WTC11 (cell line): Measurements from ENCODE around the gene KRTAP5-6. TPM values are rescaled to one million over a fixed set of nuclear protein-coding genes. Genes with fewer than 3 reads are reported as not detected.

Source experiments
- ATAC-seq: fragments of 200-7000 bp; cut with Tn5 transposase; 2 replicates; pipeline ENCODE4 v1.10.0; 2021; ENCODE audit warnings: mild to moderate bottlenecking, moderate library complexity
- CTCF ChIA-PET: fragments of 300-600 bp; sonication (Branson Sonifier 250); formaldehyde crosslinking; loops from one replicate; lab custom pipeline; 2021; ENCODE audit warnings: antibody characterized with exemption; lab: Charles Lee
- POLR2A ChIA-PET: fragments of 350-600 bp; sonication (Branson Sonifier 250); formaldehyde crosslinking; loops from one replicate; lab custom pipeline; 2021; ENCODE audit warnings: antibody characterized with exemption; lab: Charles Lee
- DNase-seq: peaks from one replicate; pipeline ENCODE4 v3.0.0; 2021; ENCODE audit warnings: low spot score
- H3K27ac Mint-ChIP-seq: 2 replicates; pipeline ENCODE4 v1.8.0; 2021; ENCODE audit warnings: mixed read lengths
- H3K27me3 Mint-ChIP-seq: 2 replicates; pipeline ENCODE4 v1.8.0; 2021; ENCODE audit warnings: low read depth, mild to moderate bottlenecking, moderate library complexity, mixed read lengths
- H3K36me3 Mint-ChIP-seq: 2 replicates; pipeline ENCODE4 v1.8.0; 2021; ENCODE audit warnings: mixed read lengths
- H3K4me1 Mint-ChIP-seq: 2 replicates; pipeline ENCODE4 v1.8.0; 2022; ENCODE audit warnings: mixed read lengths
- H3K4me3 Mint-ChIP-seq: 2 replicates; pipeline ENCODE4 v1.8.0; 2021; ENCODE audit warnings: mild to moderate bottlenecking, moderate library complexity, mixed read lengths
- H3K9me3 Mint-ChIP-seq: 2 replicates; pipeline ENCODE4 v1.8.0; 2021; ENCODE audit warnings: mixed read lengths
- CREM ChIP-seq: sonication (generic); formaldehyde crosslinking; IDR thresholded peaks from 2 replicates; pipeline ENCODE4 v1.8.1; 2022; ENCODE audit warnings: mild to moderate bottlenecking, missing genetic modification reagents, moderate library complexity
- FOXP1 ChIP-seq: sonication (generic); formaldehyde crosslinking; IDR thresholded peaks from 2 replicates; pipeline ENCODE4 v1.8.0; 2022; ENCODE audit warnings: missing genetic modification reagents, mild to moderate bottlenecking, moderate library complexity, borderline replicate concordance
- GABPB1 ChIP-seq: sonication (generic); formaldehyde crosslinking; IDR thresholded peaks from 2 replicates; pipeline ENCODE4 v1.8.1; 2023; ENCODE audit warnings: mild to moderate bottlenecking, missing genetic modification reagents
- MYBL2 ChIP-seq: sonication (generic); formaldehyde crosslinking; IDR thresholded peaks from 2 replicates; pipeline ENCODE4 v1.8.1; 2023; ENCODE audit warnings: mild to moderate bottlenecking, moderate library complexity, missing genetic modification reagents
- NFE2L1 ChIP-seq: sonication (generic); formaldehyde crosslinking; IDR thresholded peaks from 2 replicates; pipeline ENCODE4 v1.8.1; 2023; ENCODE audit warnings: missing genetic modification reagents
- NR2C2 ChIP-seq: sonication (generic); formaldehyde crosslinking; IDR thresholded peaks from 2 replicates; pipeline ENCODE4 v1.8.0; 2022; ENCODE audit warnings: mild to moderate bottlenecking, missing genetic modification reagents
- SP1 ChIP-seq: sonication (generic); formaldehyde crosslinking; conservative IDR thresholded peaks from 2 replicates; pipeline ENCODE4 v1.8.1; 2022; ENCODE audit warnings: missing genetic modification reagents
- ZNF416 ChIP-seq: fragments of 250-450 bp; sonication (Bioruptor Pico); IDR thresholded peaks from 2 replicates; pipeline ENCODE4 v1.9.0; 2021; ENCODE audit warnings: mild to moderate bottlenecking, inconsistent platforms
- ZNF423 ChIP-seq: fragments of 250-450 bp; sonication (Bioruptor Pico); IDR thresholded peaks from 2 replicates; pipeline ENCODE4 v2.1.2; 2022; ENCODE audit warnings: mild to moderate bottlenecking, moderate library complexity
- total RNA-seq: library from RNA; stranded (reverse); gene quantifications from 3 replicates; pipeline ENCODE4 v1.2.3, GENCODE V29; 2021
- TF ChIP-seq, protein P1 (sequence below): sonication (generic); formaldehyde crosslinking; IDR thresholded peaks from 2 replicates; pipeline ENCODE4 v1.8.1; 2022; ENCODE audit warnings: low read depth, mild to moderate bottlenecking, moderate library complexity, missing genetic modification reagents, borderline replicate concordance
- TF ChIP-seq, protein P2 (sequence below): sonication (generic); formaldehyde crosslinking; IDR thresholded peaks from 2 replicates; pipeline ENCODE4 v1.8.0; 2023; ENCODE audit warnings: missing genetic modification reagents
- TF ChIP-seq, protein P3 (sequence below): sonication (generic); formaldehyde crosslinking; IDR thresholded peaks from 2 replicates; pipeline ENCODE4 v1.8.0; 2023; ENCODE audit warnings: mild to moderate bottlenecking, missing genetic modification reagents
- TF ChIP-seq, protein P4 (sequence below): sonication (generic); formaldehyde crosslinking; IDR thresholded peaks from 2 replicates; pipeline ENCODE4 v1.8.0; 2023; ENCODE audit warnings: missing genetic modification reagents, mild to moderate bottlenecking, borderline replicate concordance

KRTAP5-6 gene
- total RNA-seq, 1 experiment from 2014 or later, result 0.35 TPM

DNA sequence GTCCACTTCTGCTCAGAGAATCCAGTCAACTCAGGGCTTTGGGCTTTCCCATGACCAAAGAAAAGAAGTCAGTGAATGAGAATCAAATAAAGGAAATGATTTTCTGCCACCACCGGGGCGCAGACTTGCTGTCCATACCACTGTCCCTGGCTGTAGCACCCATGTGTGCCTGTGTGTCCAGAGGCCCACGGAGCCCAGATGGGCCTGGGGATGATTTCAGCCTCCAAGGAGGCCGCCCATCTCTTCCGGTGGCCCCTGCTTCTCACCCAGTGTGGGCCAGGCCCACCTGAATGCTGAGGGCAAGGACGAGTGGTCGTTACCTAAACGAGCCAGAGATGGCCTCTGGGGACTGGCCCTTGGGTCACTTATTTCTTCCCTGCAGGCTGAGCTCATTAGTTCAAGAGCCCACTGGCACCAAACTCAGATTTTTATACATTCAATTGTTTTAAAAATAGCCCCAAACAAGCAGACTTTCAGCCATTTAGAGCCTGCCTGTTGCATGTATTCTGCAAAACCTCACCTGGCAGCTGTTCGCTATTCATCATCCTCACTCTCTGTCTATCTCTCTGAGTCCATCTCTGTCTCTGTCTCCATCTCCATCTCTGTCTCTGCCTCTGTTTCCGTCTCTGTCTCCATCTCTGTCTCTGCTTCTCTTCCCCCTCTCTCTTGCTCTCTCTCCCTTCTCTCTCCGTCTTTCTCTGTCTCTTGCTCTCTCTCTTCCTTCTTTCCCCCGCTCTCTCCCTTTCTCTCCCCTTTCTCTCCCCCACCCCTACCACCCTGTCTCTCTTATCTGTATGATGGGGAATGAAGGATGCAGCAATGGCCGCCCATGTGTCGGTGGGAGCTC is 43.2 kb upstream of the KRTAP5-6 start:
- DNase-seq (no peak), ATAC-seq (no peak)
- no peak overlapping the region for H3K27ac Mint-ChIP-seq
- H3K36me3 Mint-ChIP-seq, result no peaks in the 10 kb centered on the region
- TF ChIP-seq, protein P1, sequence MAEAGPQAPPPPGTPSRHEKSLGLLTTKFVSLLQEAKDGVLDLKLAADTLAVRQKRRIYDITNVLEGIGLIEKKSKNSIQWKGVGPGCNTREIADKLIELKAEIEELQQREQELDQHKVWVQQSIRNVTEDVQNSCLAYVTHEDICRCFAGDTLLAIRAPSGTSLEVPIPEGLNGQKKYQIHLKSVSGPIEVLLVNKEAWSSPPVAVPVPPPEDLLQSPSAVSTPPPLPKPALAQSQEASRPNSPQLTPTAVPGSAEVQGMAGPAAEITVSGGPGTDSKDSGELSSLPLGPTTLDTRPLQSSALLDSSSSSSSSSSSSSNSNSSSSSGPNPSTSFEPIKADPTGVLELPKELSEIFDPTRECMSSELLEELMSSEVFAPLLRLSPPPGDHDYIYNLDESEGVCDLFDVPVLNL (CRISPR knock-in tag), result no peak
- TF ChIP-seq ZNF423 (CRISPR knock-in tag) (no peak), ZNF416 (no peak), NFE2L1 (no peak), FOXP1 (CRISPR knock-in tag) (no peak), NR2C2 (CRISPR knock-in tag) (no peak), SP1 (CRISPR knock-in tag) (no peak), MYBL2 (CRISPR knock-in tag) (no peak)
- TF ChIP-seq, protein P2, sequence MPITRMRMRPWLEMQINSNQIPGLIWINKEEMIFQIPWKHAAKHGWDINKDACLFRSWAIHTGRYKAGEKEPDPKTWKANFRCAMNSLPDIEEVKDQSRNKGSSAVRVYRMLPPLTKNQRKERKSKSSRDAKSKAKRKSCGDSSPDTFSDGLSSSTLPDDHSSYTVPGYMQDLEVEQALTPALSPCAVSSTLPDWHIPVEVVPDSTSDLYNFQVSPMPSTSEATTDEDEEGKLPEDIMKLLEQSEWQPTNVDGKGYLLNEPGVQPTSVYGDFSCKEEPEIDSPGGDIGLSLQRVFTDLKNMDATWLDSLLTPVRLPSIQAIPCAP (CRISPR knock-in tag), result no peak
- POLR2A ChIA-PET, result no interaction called here
- CTCF ChIA-PET, result interaction anchor here (0.7 to 4.3 kb wide), 43 partner anchors 10 to 544 kb away, joined by 3 to 190 read pairs (median 10); partner anchors contain the start of genes KRTAP5-2, KRTAP5-5, SYT8 and TNNT3
- H3K9me3 Mint-ChIP-seq, result no peaks in the 10 kb centered on the region
- peaks cover 21% of the 10 kb centered on the region for H3K27me3 Mint-ChIP-seq
- no peak overlapping the region for H3K4me3 Mint-ChIP-seq
- no peaks in the 10 kb centered on the region for H3K4me1 Mint-ChIP-seq

DNA sequence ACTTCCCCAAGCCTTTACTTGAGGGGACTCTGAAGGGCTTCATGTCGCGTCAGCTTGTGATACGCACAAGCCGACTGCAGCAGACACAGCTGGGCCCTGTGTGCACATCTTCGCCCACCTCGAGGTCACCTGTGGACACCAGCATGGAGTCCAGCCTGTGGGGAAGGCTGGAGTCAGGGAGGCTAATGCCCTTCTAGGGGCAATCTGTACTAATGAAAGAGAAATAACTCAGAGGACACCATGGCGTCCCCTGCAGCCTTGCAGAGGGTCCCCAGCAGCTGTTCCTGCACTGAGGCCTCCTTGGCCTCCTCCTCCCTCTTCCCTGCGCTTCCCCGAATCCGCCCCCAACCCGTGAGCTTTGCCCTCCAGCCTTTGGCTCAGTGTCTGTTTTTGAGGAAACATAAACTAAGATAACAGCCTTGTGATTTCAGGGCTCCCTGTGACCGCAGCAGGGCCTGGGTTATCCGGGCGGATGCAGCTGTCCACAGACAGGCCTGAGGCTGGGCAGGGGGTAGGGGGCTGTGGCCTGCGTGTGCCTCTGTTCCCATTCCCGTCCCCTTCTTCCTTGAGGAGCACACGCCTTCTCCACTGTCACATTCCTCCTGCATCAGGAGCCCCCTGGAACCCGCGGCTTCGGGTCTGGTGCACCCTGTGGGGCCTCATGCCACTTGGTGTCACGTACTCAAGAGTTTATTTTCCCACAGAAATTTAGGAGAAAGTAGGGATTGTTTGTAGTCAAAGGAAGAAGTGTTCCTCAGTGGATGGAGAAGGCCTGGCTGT is 42.4 kb upstream of the KRTAP5-6 start:
- Mint-ChIP-seq H3K27me3 (peaks cover 21% of the 10 kb centered on the region), H3K4me3 (no peak overlapping the region), H3K9me3 (no peaks in the 10 kb centered on the region), H3K4me1 (no peaks in the 10 kb centered on the region), H3K36me3 (no peaks in the 10 kb centered on the region), H3K27ac (no peak overlapping the region)
- TF ChIP-seq FOXP1 (CRISPR knock-in tag), result no peak
- 0 out of 2 replicates have a peak, but pooled peaks have one; percentile 19 for TF ChIP-seq GABPB1 (CRISPR knock-in tag)
- CTCF ChIA-PET, result interaction anchor here (1.0 to 4.3 kb wide), 8 partner anchors 23 to 501 kb away, joined by 4 to 190 read pairs (median 38); partner anchors contain the start of gene SYT8
- POLR2A ChIA-PET, result no interaction called here
- DNase-seq, result no peak
- ATAC-seq, result no peak

DNA sequence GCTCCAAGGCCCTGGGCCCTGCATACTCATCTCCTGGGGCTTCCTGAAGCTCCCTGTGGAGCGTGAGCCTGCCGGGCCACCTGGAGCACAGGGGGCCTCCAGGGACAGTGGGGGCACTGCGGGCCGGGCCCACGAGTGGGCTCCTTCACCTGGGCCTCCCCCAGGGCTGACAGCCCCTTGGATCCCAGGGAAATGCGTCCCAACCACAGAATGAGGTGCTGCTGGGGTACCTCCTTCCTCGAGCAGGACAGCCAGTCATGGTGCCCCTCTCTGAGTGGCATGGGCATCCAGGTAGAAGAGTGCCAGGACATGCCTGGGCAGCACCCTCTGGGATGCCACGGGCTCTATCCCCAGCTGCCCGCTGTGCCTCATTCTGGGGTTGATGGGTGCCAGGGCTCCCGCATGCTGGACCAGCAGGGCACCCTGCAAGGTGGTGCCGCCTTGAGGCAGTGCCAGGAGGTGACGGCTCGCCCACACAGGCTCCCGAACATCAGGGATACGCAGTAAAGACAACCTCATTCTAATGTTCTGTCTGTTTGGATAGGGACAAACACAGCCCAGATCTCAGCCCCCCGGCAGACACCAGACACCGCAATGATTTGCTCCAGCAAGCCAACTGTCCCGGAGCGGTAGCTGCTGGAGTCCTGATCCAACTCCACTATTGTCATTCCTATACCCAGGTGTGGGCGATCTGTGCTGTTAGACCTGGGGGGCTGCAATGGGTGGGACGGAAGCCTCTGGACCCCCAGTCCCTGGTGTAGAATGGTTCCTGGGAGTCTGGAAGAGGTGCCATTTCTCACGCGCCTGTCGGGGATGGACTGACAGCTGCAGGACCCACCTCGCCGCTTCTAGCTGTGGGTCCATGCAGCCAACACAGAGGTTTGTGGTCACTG is 41.6 kb upstream of the KRTAP5-6 start:
- CTCF ChIA-PET, result interaction anchor here (1.0 to 4.3 kb wide), 4 partner anchors 38 to 497 kb away, joined by 3 to 190 read pairs (median 62); partner anchors contain the start of gene SYT8
- no peak overlapping the region for H3K4me3 Mint-ChIP-seq
- DNase-seq (no peak), ATAC-seq (no peak)
- peaks cover 21% of the 10 kb centered on the region for H3K27me3 Mint-ChIP-seq
- no peak overlapping the region for H3K27ac Mint-ChIP-seq
- no peaks in the 10 kb centered on the region for H3K9me3 Mint-ChIP-seq
- H3K36me3 Mint-ChIP-seq, result no peaks in the 10 kb centered on the region
- H3K4me1 Mint-ChIP-seq, result no peaks in the 10 kb centered on the region
- POLR2A ChIA-PET, result no interaction called here
- TF ChIP-seq, protein P3, sequence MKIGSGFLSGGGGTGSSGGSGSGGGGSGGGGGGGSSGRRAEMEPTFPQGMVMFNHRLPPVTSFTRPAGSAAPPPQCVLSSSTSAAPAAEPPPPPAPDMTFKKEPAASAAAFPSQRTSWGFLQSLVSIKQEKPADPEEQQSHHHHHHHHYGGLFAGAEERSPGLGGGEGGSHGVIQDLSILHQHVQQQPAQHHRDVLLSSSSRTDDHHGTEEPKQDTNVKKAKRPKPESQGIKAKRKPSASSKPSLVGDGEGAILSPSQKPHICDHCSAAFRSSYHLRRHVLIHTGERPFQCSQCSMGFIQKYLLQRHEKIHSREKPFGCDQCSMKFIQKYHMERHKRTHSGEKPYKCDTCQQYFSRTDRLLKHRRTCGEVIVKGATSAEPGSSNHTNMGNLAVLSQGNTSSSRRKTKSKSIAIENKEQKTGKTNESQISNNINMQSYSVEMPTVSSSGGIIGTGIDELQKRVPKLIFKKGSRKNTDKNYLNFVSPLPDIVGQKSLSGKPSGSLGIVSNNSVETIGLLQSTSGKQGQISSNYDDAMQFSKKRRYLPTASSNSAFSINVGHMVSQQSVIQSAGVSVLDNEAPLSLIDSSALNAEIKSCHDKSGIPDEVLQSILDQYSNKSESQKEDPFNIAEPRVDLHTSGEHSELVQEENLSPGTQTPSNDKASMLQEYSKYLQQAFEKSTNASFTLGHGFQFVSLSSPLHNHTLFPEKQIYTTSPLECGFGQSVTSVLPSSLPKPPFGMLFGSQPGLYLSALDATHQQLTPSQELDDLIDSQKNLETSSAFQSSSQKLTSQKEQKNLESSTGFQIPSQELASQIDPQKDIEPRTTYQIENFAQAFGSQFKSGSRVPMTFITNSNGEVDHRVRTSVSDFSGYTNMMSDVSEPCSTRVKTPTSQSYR (CRISPR knock-in tag), result no peak
- TF ChIP-seq CREM (CRISPR knock-in tag), result no peak
- TF ChIP-seq, protein P1 (CRISPR knock-in tag), result no peak
- TF ChIP-seq, protein P4, sequence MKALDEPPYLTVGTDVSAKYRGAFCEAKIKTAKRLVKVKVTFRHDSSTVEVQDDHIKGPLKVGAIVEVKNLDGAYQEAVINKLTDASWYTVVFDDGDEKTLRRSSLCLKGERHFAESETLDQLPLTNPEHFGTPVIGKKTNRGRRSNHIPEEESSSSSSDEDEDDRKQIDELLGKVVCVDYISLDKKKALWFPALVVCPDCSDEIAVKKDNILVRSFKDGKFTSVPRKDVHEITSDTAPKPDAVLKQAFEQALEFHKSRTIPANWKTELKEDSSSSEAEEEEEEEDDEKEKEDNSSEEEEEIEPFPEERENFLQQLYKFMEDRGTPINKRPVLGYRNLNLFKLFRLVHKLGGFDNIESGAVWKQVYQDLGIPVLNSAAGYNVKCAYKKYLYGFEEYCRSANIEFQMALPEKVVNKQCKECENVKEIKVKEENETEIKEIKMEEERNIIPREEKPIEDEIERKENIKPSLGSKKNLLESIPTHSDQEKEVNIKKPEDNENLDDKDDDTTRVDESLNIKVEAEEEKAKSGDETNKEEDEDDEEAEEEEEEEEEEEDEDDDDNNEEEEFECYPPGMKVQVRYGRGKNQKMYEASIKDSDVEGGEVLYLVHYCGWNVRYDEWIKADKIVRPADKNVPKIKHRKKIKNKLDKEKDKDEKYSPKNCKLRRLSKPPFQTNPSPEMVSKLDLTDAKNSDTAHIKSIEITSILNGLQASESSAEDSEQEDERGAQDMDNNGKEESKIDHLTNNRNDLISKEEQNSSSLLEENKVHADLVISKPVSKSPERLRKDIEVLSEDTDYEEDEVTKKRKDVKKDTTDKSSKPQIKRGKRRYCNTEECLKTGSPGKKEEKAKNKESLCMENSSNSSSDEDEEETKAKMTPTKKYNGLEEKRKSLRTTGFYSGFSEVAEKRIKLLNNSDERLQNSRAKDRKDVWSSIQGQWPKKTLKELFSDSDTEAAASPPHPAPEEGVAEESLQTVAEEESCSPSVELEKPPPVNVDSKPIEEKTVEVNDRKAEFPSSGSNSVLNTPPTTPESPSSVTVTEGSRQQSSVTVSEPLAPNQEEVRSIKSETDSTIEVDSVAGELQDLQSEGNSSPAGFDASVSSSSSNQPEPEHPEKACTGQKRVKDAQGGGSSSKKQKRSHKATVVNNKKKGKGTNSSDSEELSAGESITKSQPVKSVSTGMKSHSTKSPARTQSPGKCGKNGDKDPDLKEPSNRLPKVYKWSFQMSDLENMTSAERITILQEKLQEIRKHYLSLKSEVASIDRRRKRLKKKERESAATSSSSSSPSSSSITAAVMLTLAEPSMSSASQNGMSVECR (CRISPR knock-in tag), result no peak
